Activated CD8-positive, alpha-beta memory T cell treated with anti-CD3 and anti-CD28 coated beads, Interleukin-2, amount 50 U/mL, for 48 hours (primary cell): ENCODE data around the gene GRID1.

ENCODE experiments used
- DNase-seq: peaks from one replicate; pipeline ENCODE4 v3.0.0-alpha.2; 2020

Gene GRID1

GRCh38 chr10:86368046-86368445 lies 1.5 kb upstream of the GRID1 start:
- no peak for DNase-seq

- no peak for DNase-seq
Measured at GRCh38 chr10:86367152-86367951, 757 bp upstream of the GRID1 start.

DNA sequence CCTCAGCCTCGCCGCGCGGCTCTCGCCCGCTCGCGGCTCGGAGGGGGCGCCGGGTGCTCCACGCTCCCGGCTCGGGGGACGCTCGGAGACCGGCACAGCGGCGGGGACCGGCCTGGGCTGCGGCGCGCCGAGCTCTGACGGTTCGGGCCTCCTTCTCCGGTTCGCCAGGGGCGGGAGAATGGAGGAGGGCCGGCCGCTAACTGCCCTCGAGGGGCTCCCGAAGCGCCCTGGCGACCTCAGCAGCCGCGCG lies 232 bp upstream of the GRID1 start:
- no peak for DNase-seq

- no peak for DNase-seq
Measured at GRCh38 chr10:86365346-86366032, 1.1 kb downstream of the GRID1 start.

DNA sequence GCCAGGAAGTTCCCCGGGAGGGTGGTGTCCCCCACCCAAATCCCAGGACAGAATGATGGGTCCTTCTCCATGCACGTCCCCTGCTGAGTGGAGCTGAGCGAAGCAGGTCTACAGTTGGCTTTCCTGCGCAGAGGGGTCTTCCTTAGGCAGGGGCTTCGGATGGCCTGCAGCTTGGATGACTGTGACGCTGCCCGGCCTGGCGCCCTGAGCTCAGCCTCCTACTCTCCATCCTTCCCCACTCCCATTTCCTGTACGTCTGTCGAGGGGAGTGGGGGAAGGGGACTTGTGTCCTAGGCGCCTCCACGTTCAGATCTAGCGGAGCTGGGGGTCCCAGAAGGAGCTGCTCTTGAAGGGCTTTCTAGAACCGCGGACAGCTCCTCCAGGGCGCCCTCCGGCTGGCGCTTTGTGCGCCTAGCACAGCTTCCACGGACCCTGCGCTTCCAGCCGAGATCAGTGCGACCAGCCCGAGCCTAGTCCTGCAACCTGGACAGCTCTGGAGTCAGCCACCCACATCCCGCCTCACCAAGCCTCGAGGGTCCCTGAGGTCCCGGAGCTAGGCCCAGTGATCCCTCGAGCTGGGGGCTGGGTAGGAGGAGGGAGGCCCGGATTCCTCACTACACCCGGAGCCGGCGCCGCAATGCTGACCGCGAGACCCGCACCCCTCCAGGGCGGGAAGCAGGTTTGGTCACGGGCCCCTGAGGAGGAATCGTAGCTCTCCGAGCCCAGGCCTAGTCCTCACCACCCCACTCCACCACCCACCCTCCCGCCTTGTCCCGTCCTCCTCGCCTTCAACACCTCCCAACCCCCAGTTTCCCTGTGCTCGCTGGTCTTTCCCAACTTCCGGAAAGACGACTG lies 1.9 kb downstream of the GRID1 start:
- DNase-seq: no peak

DNA sequence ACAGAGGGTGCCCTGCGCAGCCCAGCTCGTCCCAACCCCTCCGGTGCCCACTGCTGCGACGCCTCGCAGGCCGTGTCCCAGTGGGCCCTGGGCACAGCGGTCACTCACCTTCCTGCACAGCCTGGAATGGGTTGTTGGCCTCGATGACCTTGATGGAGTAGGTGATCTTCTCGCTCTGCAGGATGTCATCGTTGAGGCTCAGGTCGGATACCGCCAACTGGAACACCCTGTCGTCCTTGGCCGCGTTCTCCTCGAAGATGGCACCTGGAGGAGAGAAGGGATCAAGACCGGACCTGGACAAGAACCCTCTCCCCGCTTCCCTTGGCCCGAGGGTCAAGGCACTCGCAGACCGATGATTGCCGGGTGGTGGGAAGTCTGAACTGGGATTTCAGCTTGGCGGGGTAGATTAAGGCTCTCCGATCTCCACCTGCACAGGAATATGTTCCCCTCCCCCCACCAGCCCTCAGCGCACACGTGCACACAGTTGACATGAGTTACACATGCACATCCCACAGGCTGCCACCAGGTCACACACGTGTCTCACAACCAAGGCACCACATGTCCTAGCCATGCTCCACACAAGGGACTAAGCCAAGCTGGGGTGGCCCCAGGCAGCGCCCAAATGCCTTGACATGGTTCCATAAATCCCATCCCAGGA lies 2.6 kb downstream of the GRID1 start:
- no peak for DNase-seq

DNA sequence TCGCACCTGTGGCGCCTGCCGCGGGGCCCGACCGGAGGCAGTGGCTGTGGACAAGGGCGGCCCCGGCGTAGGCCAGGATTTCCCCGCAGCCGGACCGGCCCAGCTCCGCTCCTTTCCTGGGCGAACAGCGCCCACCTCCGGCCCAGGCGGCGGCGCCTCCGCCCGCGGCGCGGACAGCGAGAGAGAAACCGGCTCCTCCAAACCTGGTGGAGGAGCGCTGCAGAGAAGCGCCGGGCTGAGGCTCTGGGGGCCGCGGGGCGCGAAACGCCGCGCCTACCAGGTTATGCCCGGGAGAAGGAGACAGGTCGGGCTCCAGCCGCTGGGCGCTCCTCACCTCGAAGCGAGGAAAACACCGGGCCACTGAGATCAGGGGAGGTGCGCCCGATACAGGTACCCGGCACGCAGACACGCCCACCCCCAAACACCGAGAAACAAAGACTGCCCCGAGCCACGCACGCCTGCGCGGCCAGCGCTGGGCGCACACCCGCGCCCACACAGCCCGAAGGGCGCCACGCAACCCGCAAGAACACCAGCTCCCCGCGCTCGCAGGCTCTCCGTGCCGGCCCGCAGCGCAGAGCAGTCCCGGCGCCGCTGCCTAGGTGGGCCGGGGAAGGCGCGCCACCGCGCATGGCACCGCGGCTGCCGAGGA lies 3.3 kb downstream of the GRID1 start:
- no peak for DNase-seq

DNA sequence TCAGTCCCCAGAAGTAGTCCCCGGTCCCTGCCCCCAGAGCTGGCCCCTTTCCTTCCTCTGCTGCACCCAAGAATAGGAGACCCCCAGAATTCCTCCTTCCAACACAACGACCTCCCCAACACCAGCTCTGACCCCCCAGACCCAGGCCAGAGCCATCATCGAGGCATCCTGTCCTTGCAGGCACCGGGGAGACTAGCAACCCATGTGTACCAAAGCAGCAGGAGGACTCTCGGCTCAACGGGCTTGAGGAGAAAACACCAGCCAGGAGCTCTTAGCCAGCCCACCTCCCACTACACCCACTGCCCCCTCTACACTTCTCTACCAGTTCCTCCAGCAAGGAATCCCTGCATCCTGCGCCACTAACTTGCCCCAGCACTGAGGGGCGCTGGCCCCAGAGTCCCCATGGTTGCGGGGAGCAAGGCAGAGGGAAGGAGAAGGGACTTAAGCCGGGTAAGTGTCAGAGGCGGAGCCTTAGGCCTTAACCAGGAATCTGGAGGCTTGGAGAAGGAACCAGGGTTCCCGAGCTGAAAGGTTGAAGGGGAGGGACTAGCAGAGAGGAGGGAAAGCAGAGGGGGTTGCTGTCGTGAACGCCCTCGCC lies 3.9 kb downstream of the GRID1 start:
- DNase-seq: no peak

GRCh38 chr10:86362129-86362527 lies 4.5 kb downstream of the GRID1 start:
- no peak for DNase-seq

GRCh38 chr10:86361156-86362128 lies 5.2 kb downstream of the GRID1 start:
- no peak for DNase-seq

DNA sequence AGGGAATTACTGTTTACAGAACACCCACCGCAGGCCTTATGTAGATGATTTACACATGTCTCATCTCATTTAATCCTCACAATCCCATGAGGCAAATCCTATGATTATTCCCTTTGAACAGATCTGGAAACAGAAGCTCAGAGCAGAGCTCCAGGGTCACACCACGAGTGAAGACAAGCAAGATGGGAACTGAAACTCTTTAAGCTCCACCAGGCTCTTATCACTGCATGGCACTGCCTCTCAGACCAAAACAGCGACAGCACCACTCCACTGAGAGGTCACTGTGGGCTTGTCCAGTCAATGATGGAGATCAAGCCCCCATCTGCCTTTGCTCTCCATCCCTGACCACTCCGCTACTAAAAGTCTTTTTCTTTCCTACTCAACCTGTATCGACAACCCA lies 5.9 kb downstream of the GRID1 start:
- no peak for DNase-seq

GRCh38 chr10:86359954-86360353 lies 6.6 kb downstream of the GRID1 start:
- no peak for DNase-seq

DNA sequence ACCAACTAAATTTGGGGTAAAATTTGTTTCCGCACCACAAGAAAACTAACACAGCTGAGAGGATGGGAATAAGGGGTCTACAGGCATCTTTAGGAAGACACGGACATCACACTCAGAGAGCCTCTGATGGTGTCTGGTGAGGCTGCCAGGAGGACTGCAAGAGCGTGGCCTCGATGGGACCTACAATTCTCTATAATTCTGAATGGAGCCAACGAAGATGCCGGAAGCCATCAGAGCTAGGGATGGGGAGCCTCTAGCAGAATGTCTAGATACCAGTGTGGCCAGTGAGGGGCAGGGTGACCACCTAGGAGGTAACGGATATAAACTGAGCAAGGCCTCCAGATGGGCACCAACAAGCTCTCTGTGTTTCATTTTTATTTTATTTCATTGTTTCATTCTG lies 7.5 kb downstream of the GRID1 start:
- DNase-seq: no peak

GRCh38 chr10:86357676-86358075 lies 8.9 kb downstream of the GRID1 start:
- no peak for DNase-seq

DNA sequence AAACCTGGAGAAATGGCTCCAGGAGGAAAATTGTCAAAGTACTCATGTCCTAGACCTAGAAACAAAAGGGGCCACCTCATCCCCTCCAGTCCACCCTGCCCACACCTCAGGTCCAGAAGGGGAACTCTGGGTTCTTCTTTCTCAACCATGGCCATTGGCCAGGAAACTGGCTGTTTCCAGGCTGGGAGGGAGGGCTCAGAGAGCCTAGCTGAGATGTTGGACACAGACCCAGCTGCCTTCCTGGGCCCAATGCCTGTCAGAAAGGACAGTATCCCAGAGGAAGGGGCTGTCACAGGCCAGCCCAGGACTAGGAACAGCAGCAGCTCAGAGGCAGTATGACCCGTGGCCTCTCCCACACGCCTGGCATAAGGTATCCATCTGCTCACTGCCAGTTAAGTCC lies 9.6 kb downstream of the GRID1 start:
- DNase-seq: no peak

DNA sequence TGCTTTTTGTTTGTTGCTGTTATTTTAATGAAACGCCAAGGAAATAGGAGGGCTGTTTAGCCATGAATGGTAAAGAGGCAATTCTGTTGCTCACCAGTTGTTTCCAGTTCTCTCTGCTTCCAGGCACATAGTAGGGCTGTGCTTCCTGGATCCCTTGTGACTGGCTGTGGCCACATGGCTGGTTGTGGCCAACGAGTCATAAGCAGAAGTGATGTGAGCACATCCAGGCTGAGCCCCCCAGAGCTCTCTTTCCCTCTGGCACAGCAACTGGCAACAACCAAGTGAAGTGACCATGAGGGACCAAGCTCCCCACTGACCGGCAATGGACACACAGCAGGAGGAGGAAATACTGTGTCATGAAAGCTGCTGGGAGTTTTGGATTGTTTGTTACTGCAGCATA lies 10.3 kb downstream of the GRID1 start:
- no peak for DNase-seq

DNA sequence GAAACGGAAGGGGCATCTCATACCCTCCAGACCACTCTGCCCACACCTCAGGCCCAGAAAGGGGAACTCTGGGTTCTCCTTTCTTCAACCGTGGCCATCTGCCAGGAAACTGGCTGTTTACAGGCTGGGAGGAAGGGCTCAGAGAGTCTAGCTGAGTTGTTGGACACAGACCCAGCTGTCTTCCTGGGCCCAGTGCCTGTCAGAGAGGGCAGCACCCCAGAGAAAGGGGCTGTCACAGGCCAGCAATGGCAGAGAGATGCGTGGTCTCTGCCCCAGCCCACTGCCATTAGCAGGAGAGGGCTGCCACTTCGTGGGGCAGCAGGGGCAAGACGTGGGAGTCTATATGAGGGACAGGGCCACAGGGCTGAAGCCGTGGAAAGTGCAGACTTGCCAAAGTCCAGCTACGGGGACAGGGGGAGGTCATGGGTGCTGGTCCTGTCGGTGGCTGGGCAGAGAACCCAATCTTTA lies 11.0 kb downstream of the GRID1 start:
- DNase-seq: no peak

- no peak for DNase-seq
Measured at GRCh38 chr10:86354761-86355540, 11.6 kb downstream of the GRID1 start.

DNA sequence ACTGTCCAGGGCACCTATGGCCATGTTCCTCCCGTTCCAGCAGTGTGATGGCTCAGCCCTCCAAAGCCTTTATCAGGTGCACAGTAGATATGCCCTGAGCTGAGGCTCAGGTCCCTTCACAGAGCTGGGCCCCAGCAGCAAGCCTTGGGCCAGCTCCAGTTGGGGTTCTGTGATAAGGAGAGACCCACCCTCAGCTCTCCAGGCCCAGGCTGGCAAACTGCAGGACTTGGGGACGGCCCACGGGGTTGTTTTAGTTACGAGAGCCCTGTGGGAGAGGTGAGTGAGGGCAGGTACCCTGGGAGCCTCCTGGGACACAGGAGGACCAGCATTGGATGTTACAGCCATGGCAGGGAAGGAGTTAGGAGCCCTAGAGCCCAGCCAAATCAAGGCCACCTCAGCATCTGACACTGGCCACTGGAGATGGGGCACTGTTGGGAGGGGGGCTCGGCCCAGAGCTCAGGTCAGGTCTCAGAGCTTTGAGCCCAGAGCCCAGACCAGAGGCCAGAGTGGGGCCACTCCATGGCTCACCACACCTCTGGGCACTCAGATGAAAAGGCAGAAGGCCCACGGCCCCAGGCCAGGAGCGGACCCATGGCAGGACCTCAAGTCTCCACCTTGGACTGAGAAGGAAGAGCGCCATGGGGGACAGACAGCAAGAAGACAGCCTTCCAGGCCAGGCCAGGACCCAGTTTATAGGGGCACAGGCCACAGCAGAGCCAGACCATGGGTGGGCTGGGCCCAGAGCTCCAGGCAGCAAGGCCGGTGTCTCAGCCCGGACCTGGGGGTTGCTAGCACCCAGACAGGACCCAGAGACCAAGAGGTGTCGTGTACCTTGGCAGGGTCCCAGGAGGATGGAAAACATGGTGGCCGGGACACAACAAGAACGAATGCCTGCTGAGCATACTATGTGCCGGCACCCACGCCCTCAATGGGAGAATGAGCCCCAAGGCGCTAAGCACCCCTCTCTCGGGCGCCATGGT lies 12.8 kb downstream of the GRID1 start:
- DNase-seq: no peak
